Suppressor macrophage treated with lipopolysaccharide for 4 hours (primary cell): ENCODE measurements around the gene MAP3K10.

Experiments used
- DNase-seq: peaks from one replicate; pipeline ENCODE4 v3.0.0-alpha.2; 2020

MAP3K10 gene

DNA sequence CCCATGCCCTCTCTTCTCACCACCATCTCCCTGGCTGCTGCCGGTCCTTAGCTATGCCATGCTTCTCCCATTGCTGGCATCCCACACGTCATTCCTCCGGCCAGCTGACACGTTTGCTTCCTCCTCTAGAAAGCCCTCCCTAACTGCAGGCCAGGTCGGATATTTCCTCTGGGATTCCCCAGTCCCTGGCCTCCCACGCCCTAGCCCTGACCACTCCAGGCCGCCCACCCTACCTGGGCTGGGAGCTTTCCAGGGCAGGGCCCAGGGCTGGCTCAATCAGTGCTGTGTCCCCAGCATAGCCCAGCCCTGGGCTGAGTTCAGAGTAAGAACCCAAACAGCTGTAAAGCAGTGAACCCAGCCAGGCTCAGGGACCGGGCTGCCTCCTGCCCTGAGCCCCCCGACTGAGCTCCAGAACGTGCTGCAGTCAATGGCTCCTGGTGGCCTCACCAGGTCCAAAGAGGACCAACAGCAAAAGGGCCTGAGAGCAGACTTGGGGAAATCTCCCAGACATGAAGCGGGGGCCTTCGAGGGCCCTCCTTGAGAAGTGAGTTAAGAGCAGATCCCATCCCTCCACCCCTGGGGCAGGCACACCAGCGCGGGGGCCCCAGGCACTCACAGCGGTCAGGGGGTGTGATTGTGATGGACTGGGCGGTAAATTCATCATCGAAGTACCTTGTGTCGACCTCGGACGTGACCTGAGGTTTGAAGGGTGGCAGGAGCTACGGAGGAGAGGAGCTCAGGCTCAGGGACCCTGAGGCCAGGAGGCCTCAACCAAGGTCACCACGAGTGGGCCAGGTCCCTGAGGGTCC, 43.4 kb downstream of the MAP3K10 start:
- no peak for DNase-seq

- no peak for DNase-seq
Observed at GRCh38 chr19:40235238-40236025, 44.2 kb downstream of the MAP3K10 start.

DNA sequence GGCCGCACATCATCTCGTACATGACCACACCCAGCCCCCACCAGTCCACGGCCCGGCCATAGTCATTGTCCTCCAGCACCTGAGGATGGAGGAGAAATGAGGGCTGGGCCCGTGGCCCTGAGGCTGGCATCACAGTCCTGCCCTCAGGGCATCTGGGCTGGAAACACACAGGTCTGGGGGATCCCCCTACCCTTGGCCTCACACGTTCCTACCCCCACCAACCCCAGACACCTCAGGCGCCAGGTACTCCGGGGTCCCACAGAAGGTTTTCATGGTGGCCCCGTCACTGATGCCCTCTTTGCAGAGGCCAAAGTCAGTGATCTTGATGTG, 44.8 kb downstream of the MAP3K10 start:
- no peak for DNase-seq

GRCh38 chr19:40236366-40236765, 45.1 kb downstream of the MAP3K10 start:
- no peak for DNase-seq

- no peak for DNase-seq
Observed at GRCh38 chr19:40237791-40238190, 46.6 kb downstream of the MAP3K10 start.

DNA sequence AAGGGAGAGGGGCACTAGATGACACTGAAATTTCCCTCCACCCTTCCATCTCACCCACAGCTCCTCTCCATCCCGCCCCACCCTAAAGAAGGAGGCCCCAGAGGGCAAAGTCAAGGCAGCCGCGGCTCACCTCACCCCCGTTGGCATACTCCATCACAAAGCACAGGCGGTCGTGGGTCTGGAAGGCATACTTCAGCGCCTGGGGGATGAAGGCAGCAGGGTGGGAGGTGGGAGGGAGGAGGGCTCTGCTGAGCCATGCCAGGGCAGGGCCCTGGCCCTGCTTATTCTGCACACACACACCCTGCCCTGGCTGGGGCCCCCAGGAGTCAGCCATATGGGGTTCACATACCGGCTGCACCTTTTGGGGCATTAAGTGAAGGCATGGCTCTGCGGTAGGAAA, 47.5 kb downstream of the MAP3K10 start:
- DNase-seq: no peak

DNA sequence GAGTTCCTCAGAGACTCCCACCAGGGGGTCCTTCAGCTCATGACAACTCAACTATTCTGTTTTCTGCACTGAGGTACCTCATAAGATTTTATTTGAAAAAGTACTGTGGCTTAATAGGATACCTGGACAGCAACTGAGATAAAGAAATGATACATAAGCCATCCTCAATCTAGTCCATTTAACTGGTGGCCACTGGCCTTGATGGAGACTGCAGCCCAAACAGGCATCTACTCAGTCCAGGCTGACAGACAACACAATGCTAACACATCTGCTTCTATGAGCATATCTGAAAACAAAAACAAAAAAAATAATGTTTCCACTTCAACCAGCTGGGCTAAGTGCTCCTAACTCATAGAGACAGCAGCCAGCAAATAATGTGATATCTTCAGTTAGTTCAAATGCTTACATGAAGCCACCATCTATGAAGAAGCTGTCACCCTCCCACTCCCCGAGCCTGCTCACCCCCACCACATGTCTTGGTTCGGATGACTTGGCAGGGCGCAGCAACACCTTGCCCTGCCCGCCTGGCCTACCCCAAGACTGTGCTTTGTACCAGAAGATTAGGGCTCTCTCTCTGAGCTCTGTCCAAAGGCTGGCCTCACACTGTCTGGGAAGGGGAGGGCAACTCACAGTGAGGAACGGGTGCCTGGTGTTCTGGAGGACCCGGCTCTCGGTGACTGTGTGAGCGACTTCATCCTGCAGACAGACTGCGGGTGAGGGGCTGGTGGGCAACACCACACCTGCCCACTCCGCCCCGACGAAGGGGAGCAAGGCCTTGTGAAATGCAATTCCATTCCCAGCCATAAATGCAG, 48.4 kb downstream of the MAP3K10 start:
- no peak for DNase-seq

- no peak for DNase-seq
Observed at GRCh38 chr19:40240332-40240731, 49.1 kb downstream of the MAP3K10 start.

DNA sequence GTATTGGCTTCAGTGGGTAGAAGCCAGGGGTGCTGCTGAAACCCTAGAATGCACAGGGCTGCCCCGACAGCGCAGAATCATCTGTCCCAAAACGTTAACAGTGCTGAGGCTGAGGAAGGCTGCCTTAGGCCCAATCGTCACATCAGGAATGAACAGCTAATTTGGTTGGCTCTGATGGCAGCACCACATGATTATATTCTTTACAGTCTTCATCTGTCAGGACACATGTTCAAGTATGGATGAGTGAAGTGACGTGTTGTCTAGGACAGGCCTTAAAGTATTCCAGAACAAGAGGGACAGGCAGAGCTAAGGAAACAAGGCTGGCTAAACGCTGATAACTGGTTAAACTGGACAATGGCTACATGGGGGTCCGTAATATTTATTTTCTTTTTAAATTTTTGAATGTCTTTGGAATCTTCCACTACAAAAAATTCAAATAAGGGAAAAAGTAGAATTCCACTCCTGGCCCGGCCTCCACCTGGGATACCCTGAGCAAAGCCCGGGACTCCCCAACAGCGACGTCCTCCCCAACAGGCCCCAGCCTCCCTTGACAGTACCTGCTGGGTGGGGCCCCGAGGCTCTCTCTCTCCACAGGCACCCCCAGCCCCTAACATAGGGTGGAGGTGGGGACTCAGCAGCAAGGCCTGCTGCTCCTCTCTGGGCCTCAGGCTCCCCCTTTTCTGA, 50.0 kb downstream of the MAP3K10 start:
- DNase-seq: no peak

GRCh38 chr19:40241809-40242384, 50.7 kb downstream of the MAP3K10 start:
- DNase-seq: no peak

DNA sequence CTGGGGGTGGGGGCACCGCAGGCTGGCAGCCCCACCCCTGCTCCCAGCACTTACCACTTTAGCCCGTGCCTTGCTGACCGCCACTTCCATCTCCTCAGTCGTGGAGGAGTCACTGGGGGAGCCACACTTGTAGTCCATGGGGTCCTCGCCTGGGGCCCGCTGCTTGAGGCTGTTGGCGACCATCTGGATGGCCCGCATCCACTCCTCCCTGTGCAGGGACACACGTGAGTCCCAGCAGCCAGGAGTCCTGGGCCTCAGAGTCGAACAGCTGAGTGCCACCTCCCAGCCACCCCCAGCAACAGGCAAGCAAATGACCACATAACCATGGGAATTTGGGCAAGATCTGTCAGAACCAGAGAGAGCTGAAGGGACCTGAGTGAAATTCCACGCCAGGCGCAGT, 51.3 kb downstream of the MAP3K10 start:
- DNase-seq: no peak

- no peak for DNase-seq
Observed at GRCh38 chr19:40243181-40243580, 52.0 kb downstream of the MAP3K10 start.

DNA sequence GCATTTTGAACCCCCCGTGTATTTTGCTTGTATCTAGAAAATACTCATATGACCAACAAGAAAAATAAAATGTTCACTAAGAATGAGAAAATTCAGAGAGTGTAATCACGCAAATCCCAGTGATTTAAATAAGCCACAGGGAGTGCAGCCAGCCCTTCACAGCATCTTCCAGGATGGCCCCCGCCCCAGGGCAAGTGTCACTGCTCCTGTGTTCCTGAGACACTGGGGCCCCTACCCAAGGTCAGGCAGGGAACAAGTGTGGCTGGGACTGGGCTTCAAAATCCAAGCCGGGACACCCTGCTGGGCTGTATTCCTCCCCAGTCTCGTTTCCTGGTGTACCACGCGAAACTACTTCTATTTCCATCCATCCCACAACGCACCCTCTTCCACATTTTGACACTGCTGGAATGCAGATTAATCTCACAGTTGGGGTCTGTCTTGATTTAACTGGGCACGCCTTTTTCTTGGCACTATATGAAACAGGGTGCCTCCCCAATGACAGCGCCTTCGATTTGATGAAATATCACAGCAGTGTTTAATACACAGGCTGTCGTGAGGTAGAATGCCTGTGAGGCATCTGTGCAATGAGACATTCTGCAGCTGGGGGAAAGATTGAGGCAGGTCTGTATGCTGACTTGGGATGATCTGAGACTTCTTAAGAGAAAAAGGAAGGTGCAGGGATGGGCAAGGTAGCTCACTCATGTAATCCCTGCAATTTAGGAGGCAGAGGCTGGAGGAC, 53.5 kb downstream of the MAP3K10 start:
- no peak for DNase-seq

DNA sequence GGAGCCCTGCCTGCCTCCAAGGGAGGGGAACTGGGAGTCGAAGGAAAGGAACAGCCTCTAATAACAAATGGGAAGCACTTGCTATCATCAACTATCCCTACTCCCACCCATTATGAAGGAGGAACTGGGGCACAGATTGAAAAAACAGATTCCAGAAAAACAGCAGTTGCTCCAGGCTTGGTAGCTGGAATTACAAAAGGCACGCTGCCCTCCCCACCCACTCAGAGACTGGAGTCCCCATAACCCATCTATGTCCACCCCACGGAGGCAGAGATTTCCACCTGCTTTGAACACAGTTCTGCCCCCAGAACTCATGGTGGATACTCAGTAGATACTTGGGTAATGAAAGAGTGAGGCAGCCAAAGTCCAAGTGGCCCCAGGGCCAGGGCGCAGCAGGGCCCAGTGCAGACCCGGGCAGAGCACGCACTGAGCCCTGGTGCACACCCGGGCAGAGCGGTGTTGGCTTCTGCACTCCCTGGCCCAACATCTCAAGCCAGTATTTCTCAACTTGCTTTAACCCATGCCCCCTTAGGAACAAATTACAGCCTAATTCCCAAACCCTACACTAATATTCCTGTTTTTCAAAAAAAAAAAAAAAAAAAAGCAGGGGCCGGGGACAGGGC, 54.4 kb downstream of the MAP3K10 start:
- DNase-seq: no peak

DNA sequence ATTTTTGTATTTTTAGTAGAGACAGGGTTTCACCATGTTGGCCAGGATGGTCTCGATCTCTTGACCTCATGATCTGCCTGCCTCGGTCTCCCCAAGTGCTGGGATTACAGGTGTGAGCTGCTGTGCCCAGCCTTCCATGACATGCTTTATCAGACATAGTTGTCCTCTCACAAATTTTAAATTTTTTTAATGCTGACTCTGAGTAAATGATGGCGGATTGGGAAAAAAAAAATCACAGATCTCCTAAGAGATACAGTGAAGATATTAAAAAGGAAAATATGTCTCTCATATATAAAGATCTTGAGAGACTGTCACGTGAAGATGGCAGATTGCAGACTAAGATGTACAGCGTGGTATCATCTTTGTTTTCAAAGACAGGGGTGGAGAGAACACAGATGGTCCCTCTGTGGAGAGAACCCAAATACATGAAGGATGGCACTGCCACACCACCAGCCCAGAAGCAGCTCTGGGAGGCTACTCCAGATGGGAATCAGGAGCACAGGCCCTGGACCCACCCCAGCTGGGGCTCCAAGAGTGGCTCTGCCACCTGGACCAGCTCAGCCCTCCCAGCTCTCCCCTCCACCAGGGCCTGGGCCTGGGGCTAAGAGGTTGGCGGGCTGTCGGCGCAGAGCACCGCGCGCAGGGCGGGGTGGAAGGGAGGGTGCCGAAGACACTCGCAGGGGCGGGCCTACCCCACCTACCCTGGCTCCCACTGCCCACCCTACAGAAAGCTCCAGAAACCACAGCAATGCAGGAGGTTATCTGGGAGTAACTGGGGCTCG, 55.3 kb downstream of the MAP3K10 start:
- DNase-seq: no peak

DNA sequence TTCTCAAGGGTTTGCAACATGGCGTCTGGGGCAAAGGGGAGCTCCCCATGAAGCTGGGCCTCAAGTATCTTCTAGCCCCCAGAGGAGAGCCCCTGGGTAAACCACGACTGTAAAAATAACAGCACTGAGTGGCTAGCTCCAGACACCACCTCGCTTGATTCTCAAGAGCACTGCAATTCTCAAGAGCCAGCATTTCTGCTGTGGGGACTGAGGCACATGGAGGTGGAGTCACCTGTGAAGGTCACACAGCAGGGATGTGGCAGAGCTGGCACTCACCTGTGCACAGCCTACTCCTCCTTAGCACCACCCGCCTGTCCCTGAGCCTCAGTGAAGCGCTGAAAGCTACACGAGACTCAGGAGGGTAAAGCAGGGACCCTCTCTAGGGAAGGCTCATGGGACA, 56.0 kb downstream of the MAP3K10 start:
- no peak for DNase-seq

- no peak for DNase-seq
Observed at GRCh38 chr19:40247735-40248262, 56.6 kb downstream of the MAP3K10 start.

DNA sequence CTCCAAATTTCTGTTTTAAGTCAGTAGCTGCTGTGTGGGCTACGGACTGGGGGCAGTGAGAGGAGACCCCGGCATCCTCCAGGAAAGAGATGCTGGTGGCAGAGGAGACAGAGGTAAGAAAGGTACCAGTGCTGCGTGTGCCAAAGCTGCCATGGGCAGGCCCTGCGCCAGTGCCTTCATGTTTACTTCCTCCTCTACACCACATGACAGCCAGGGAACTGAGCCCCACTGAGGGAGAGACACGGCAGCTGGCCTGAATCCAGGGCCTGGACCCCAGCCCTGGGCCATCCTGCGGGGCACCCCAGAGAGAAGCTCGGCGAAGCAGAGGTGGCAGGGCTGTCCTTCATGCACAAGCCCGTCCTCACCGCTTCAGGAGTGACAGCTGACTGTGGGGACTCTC, 58.0 kb downstream of the MAP3K10 start:
- no peak for DNase-seq

GRCh38 chr19:40249781-40250180, 58.6 kb downstream of the MAP3K10 start:
- DNase-seq: no peak

DNA sequence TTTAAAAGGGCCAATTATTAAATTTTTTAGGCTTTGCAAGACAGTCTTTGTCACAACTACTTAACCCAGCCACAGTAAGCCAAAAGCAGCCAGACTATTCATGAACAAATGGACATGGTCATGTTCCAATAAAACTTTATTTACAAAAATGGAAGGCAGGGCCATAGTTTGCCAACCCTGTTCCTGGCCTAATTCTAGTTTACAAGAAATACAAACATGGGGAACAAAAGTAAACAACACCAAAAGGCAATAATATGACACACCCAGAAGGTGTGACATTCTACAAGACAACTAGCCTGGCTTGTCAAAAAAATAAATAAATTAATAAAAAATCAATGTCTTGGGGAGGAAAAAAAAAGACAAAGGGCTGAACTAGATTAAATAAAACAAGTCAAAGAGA, 60.0 kb downstream of the MAP3K10 start:
- no peak for DNase-seq
